Epithelial cell of proximal tubule (primary cell): ENCODE data around the gene ZFPM1. TPM values are rescaled to one million over a fixed set of nuclear protein-coding genes. Genes with fewer than 3 reads are reported as not detected.

Source experiments
- DNase-seq: peaks from one replicate; pipeline ENCODE4 v3.0.0-alpha.2; 2011; ENCODE audit warnings: low read depth
- H3K4me3 ChIP-seq: 2 replicates; pipeline ENCODE4 v1.5.1; 2011; ENCODE audit warnings: low read depth, mild to moderate bottlenecking, low read length
- CTCF ChIP-seq: conservative IDR thresholded peaks from 2 replicates; pipeline ENCODE4 v1.5.1; 2012; ENCODE audit warnings: low read depth, mild to moderate bottlenecking, low read length
- total RNA-seq: library from RNA; depleted of rRNA; stranded (reverse); fragments of >200 nt; gene quantifications from 2 replicates; pipeline ENCODE4 v1.2.3, GENCODE V29; 2015

The ZFPM1 gene
- total RNA-seq, 1 donor from 2014 or later = 5.7 TPM

- no peak for TF ChIP-seq CTCF
- DNase-seq = no peak
- no peak overlapping the region for H3K4me3 ChIP-seq
Observed at GRCh38 chr16:88539261-88539651, 86.2 kb downstream of the ZFPM1 start.

- TF ChIP-seq CTCF = no peak
- no peak overlapping the region for H3K4me3 ChIP-seq
- DNase-seq = no peak
Observed at GRCh38 chr16:88539652-88540345, 86.7 kb downstream of the ZFPM1 start.

GRCh38 chr16:88540346-88540977 lies 87.4 kb downstream of the ZFPM1 start:
- no peak for TF ChIP-seq CTCF
- DNase-seq = no peak

GRCh38 chr16:88541831-88542616 lies 88.9 kb downstream of the ZFPM1 start:
- H3K4me3 ChIP-seq = no peak overlapping the region
- no peak for TF ChIP-seq CTCF
- DNase-seq = no peak

More at GRCh38 chr16:88540346-88540977, 87.4 kb downstream of the ZFPM1 start:
- H3K4me3 ChIP-seq = no peak overlapping the region

GRCh38 chr16:88543230-88543813 lies 90.2 kb downstream of the ZFPM1 start:
- H3K4me3 ChIP-seq = no peak overlapping the region
- DNase-seq = no peak
- TF ChIP-seq CTCF = no peak

- H3K4me3 ChIP-seq = no peak overlapping the region
- no peak for TF ChIP-seq CTCF
- DNase-seq = no peak
Observed at GRCh38 chr16:88545781-88546180, 92.7 kb downstream of the ZFPM1 start.
